Endothelial cell (in vitro differentiated cells): ENCODE results near the gene PNPO. TPM values are rescaled to one million over a fixed set of nuclear protein-coding genes. Genes with fewer than 3 reads are reported as not detected.

ENCODE experiments used
- DNase-seq: peaks from one replicate; pipeline ENCODE4 v3.0.0; 2021; ENCODE audit warnings: low spot score
- H3K27ac Mint-ChIP-seq: one replicate; pipeline ENCODE4 v1.8.0; 2021; ENCODE audit warnings: mixed read lengths, inconsistent platforms; ENCODE audit not compliant: unreplicated experiment
- H3K27me3 Mint-ChIP-seq: one replicate; pipeline ENCODE4 v1.8.0; 2021; ENCODE audit warnings: mild to moderate bottlenecking, moderate library complexity, mixed read lengths, inconsistent platforms; ENCODE audit not compliant: unreplicated experiment
- H3K36me3 Mint-ChIP-seq: one replicate; pipeline ENCODE4 v1.8.0; 2021; ENCODE audit warnings: mild to moderate bottlenecking, low read depth, mixed read lengths, inconsistent platforms; ENCODE audit not compliant: unreplicated experiment
- H3K4me1 Mint-ChIP-seq: one replicate; pipeline ENCODE4 v1.8.0; 2021; ENCODE audit warnings: mild to moderate bottlenecking, mixed read lengths, inconsistent platforms; ENCODE audit not compliant: unreplicated experiment
- H3K4me3 Mint-ChIP-seq: one replicate; pipeline ENCODE4 v1.8.0; 2021; ENCODE audit warnings: mild to moderate bottlenecking, mixed read lengths, inconsistent platforms; ENCODE audit not compliant: unreplicated experiment
- H3K9me3 Mint-ChIP-seq: one replicate; pipeline ENCODE4 v1.8.0; 2021; ENCODE audit warnings: mixed read lengths, inconsistent platforms; ENCODE audit not compliant: unreplicated experiment
- CTCF ChIP-seq: fragments of 200-600 bp; sonication (generic); IDR thresholded peaks from one replicate; pipeline ENCODE4 v1.5.0; 2021; ENCODE audit warnings: antibody characterized with exemption; ENCODE audit not compliant: unreplicated experiment
- total RNA-seq: library from RNA; stranded (reverse); fragmentation: NEBNext Ultra II Directional; extraction: Animal tissue kit (Norgen Biotek cat#: 25700); gene quantifications from one replicate; pipeline ENCODE4 v1.2.1, GENCODE V29; 2021; ENCODE audit not compliant: unreplicated experiment

Gene PNPO
- total RNA-seq, 1 donor from 2014 or later: 16.4 TPM

- Mint-ChIP-seq H3K36me3 (peaks cover 8% of the 10 kb centered on the region), H3K27me3 (peaks cover 14% of the 10 kb centered on the region), H3K27ac (no peak overlapping the region), H3K4me1 (peaks cover 15% of the 10 kb centered on the region), H3K4me3 (no peak overlapping the region), H3K9me3 (no peaks in the 10 kb centered on the region)
- DNase-seq: no peak
- TF ChIP-seq CTCF: no peak
Observed at GRCh38 chr17:47967607-47968252, 26.4 kb downstream of the PNPO start.

- H3K4me3 Mint-ChIP-seq: no peak overlapping the region
- no peak for TF ChIP-seq CTCF
- peaks cover 8% of the 10 kb centered on the region for H3K36me3 Mint-ChIP-seq
- no peaks in the 10 kb centered on the region for H3K9me3 Mint-ChIP-seq
- H3K27ac Mint-ChIP-seq: no peak overlapping the region
- no peak for DNase-seq
- peaks cover 15% of the 10 kb centered on the region for H3K27me3 Mint-ChIP-seq
- H3K4me1 Mint-ChIP-seq: peaks cover 15% of the 10 kb centered on the region
Observed at GRCh38 chr17:47968836-47969235, 27.5 kb downstream of the PNPO start.

GRCh38 chr17:47969930-47970724 is 28.8 kb downstream of the PNPO start:
- peak overlapping the region; percentile 28 for H3K27ac Mint-ChIP-seq
- no peaks in the 10 kb centered on the region for H3K9me3 Mint-ChIP-seq
- H3K27me3 Mint-ChIP-seq: peaks cover 17% of the 10 kb centered on the region
- H3K4me3 Mint-ChIP-seq: peak overlapping the region; percentile 53
- no peak for DNase-seq
- H3K4me1 Mint-ChIP-seq: peaks cover 15% of the 10 kb centered on the region
- H3K36me3 Mint-ChIP-seq: peaks cover 15% of the 10 kb centered on the region
- TF ChIP-seq CTCF: no peak

- no peaks in the 10 kb centered on the region for H3K9me3 Mint-ChIP-seq
- DNase-seq: peak; percentile 100
- TF ChIP-seq CTCF: peak; percentile 83
- peak within 1 kb of the TSS; percentile 93 for H3K4me3 Mint-ChIP-seq
- peaks cover 21% of the 10 kb centered on the region for H3K36me3 Mint-ChIP-seq
- peaks cover 19% of the 10 kb centered on the region for H3K27me3 Mint-ChIP-seq
- peaks cover 15% of the 10 kb centered on the region for H3K4me1 Mint-ChIP-seq
- peak within 1 kb of the TSS; percentile 64 for H3K27ac Mint-ChIP-seq
Observed at GRCh38 chr17:47970725-47971499, 29.5 kb downstream of the PNPO start, which contains the start of gene CDK5RAP3. TSS of gene CDK5RAP3 (plus strand) at chr17:47971113. CDS start at chr17:47971147, 34 bp downstream.
